Heart left ventricle (tissue), 16 donors: ENCODE measurements around the gene MRPS14. TPM values are rescaled to one million over a fixed set of nuclear protein-coding genes. Genes with fewer than 3 reads are reported as not detected.

Source experiments
- ATAC-seq, 4 donors: fragments of 200-7000 bp; cut with Tn5 transposase; one replicate each; pipeline ENCODE4 v1.9.1; 2020 to 2022; ENCODE audit warnings: moderate library complexity in 4 of 4, mild to moderate bottlenecking in 3 of 4, moderate number of reproducible peaks in 1 of 4
- DNase-seq, 5 donors: peaks; one replicate each; pipeline ENCODE4 v3.0.0-alpha.2; 2020
- H3K27ac ChIP-seq, 12 donors: fragments of 200-600 bp; sonication (generic) in 4 of 12; one replicate each; pipeline versions ENCODE4 v1.5.0 to v1.8.0; 2016 to 2022; ENCODE audit warnings: mild to moderate bottlenecking in 2 of 12
- H3K27me3 ChIP-seq, 9 donors: fragments of 200-600 bp; sonication (generic) in 2 of 9; one replicate each; pipeline versions ENCODE4 v1.5.1 to v1.8.0; 2016 to 2022; ENCODE audit warnings: mild to moderate bottlenecking in 3 of 9
- H3K36me3 ChIP-seq, 9 donors: fragments of 200-600 bp; sonication (generic) in 2 of 9; one replicate each; pipeline versions ENCODE4 v1.5.0 to v1.8.0; 2018 to 2022; ENCODE audit warnings: mild to moderate bottlenecking in 2 of 9
- H3K4me1 ChIP-seq, 12 donors: fragments of 200-600 bp; sonication (generic) in 4 of 12; one replicate each; pipeline versions ENCODE4 v1.5.0 to v1.8.0; 2016 to 2022; ENCODE audit warnings: mild to moderate bottlenecking in 3 of 12
- H3K4me3 ChIP-seq, 12 donors: fragments of 200-600 bp; sonication (generic) in 4 of 12; one replicate each; pipeline versions ENCODE4 v1.5.0 to v1.8.0; 2017 to 2022; ENCODE audit warnings: mild to moderate bottlenecking in 9 of 12, moderate library complexity in 4 of 12
- H3K9me3 ChIP-seq, 12 donors: fragments of 200-600 bp; sonication (generic) in 4 of 12; one replicate each; pipeline versions ENCODE4 v1.5.0 to v1.8.0; 2016 to 2022; ENCODE audit warnings: mild to moderate bottlenecking in 1 of 12
- POLR2A ChIP-seq, 2 donors: fragments of 450-650 bp; IDR thresholded peaks; one replicate each; pipeline ENCODE4 v1.6.1; 2017; ENCODE audit warnings: antibody characterized with exemption in 2 of 2, mild to moderate bottlenecking in 2 of 2, moderate library complexity in 2 of 2
- WGBS, 4 donors: extraction: QIAGEN DNeasy Blood & Tissue Kit in 2 of 4; methylation state at CpG; one replicate each; pipeline versions ENCODE4 v1.1.5 to v1.1.7; 2013 to 2018; 5-methylcytosine and 5-hydroxymethylcytosine counted together
- intact Hi-C, 10 donors: fragments of 100-400 bp; cut with DNase I; formaldehyde crosslinking; loops; one replicate each; pipeline versions ENCODE4 v1.11.1 to v1.14.2; 2022
- polyA plus RNA-seq, 2 donors: library from polyadenylated mRNA; stranded (reverse); fragments of 200-250 nt; gene quantifications; one replicate each; pipeline ENCODE4 v1.2.3, GENCODE V29; 2013
- total RNA-seq, 9 donors: library from RNA; depleted of rRNA in 2 of 9; stranded (reverse); fragments of >200 nt in 2 of 9; fragmentation: NEBNext Ultra II Directional in 3 of 9; extraction: Animal tissue kit (Norgen Biotek cat#: 25700) in 3 of 9; gene quantifications; one replicate each; pipeline versions ENCODE4 v1.1.0 to v1.2.4, GENCODE V29; 2016 to 2023
- TF ChIP-seq, protein P1 (sequence below), 12 donors: fragments of 200-600 bp; sonication (generic) in 4 of 12; IDR thresholded peaks; one replicate each; pipeline versions ENCODE4 v1.5.0 to v1.8.0; 2018 to 2022; ENCODE audit warnings: antibody characterized with exemption in 12 of 12, mild to moderate bottlenecking in 5 of 12
- donor health status: ischemic (EF 13 %, LVEDD 7.1; RV severe dilation, severe dysfunction).
- donor health status: healthy with polysubstance abuse.
- donor health status: DM: no; HTN: yes; CAD: no.
- donor health status: DM: no; HTN: no; CAD: no.
- donor health status: ischemic (EF 25% LVEDD 6.9; RV normal size, moderate dysfunction).
- donor health status: ischemic (EF 25% LVEDD 5.7; RV mildly dilated, moderate dysfunction).
- donor health status: healthy.
- donor health status: DM: yes; HTN: yes; CAD: no.
- donor health status: ischemic (EF 35%, LVEDD 5.7; RV mildly dilated, moderate dysfunction).
- donor health status: nonischemic (EF 11% LVEDD 7.7; RV severe dilation, severe dysfunction).
- donor health status: DM: yes; HTN: yes; CAD: no.
- donor health status: PGD.
- donor health status: ischemic (EF 29% LVEDD 5.4; RV normal size, mild dysfunction).
- donor health status: nonischemic (EF 23%, LVEDD 6.1; RV moderate dilation, normal function).

Gene MRPS14
- total and polyA plus RNA-seq, 11 donors: 12.4 to 27.0 (median 22.7) TPM

DNA sequence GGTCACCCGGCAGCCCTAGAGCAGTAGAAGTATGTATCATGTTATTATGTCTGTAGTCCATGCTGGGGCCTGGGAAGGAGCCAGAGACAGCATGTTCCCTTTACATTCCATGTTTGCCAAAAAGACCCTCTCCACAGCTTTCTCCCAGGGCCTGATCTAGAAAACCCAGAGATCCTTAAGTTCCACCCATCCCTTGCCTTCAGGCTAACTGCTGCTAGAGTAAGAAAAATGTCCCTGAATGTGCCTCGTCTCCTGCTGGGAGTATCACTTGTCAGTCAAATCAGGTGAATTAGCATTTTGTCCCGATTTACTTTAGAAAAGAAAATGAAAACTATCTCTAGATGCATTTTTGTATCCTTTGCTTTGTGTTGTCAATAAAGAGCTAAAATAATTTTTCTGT lies 13.3 kb upstream of the MRPS14 start:
- no peak for DNase-seq
- ATAC-seq: no peak
- intact Hi-C loops: loop anchor here in 2 of 10 donors (10.0 kb wide), 1 partner anchor 278 kb away; no protein-coding TSS in a partner anchor
- no peak for TF ChIP-seq POLR2A (IDR thresholded peaks at IDR 0.05)
- TF ChIP-seq, protein P1, sequence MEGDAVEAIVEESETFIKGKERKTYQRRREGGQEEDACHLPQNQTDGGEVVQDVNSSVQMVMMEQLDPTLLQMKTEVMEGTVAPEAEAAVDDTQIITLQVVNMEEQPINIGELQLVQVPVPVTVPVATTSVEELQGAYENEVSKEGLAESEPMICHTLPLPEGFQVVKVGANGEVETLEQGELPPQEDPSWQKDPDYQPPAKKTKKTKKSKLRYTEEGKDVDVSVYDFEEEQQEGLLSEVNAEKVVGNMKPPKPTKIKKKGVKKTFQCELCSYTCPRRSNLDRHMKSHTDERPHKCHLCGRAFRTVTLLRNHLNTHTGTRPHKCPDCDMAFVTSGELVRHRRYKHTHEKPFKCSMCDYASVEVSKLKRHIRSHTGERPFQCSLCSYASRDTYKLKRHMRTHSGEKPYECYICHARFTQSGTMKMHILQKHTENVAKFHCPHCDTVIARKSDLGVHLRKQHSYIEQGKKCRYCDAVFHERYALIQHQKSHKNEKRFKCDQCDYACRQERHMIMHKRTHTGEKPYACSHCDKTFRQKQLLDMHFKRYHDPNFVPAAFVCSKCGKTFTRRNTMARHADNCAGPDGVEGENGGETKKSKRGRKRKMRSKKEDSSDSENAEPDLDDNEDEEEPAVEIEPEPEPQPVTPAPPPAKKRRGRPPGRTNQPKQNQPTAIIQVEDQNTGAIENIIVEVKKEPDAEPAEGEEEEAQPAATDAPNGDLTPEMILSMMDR (IDR thresholded peaks at IDR 0.05): no peak
- H3K36me3 ChIP-seq: no peaks in the 10 kb centered on the region
- no peaks in the 10 kb centered on the region for H3K27me3 ChIP-seq
- H3K4me3 ChIP-seq: no peak overlapping the region
- WGBS, 4 donors: 66 to 76% (median 73%) methylated on average over 3 of the region's 3 CpGs
- no peaks in the 10 kb centered on the region for H3K4me1 ChIP-seq
- no peak overlapping the region for H3K27ac ChIP-seq
- no peaks in the 10 kb centered on the region for H3K9me3 ChIP-seq

- Histone ChIP-seq H3K27me3 (no peaks in the 10 kb centered on the region), H3K4me1 (no peaks in the 10 kb centered on the region), H3K36me3 (no peaks in the 10 kb centered on the region), H3K27ac (no peak overlapping the region), H3K4me3 (no peak overlapping the region), H3K9me3 (no peaks in the 10 kb centered on the region)
- intact Hi-C loops: loop anchor here in 2 of 10 donors (10.0 kb wide), 1 partner anchor 279 kb away; no protein-coding TSS in a partner anchor
- 80 to 92% (median 90%) methylated on average over 4 to 6 of the region's 6 CpGs for WGBS, 4 donors
- DNase-seq: no peak
- TF ChIP-seq POLR2A (IDR thresholded peaks at IDR 0.05): no peak
- TF ChIP-seq, protein P1 (IDR thresholded peaks at IDR 0.05): no peak
- no peak for ATAC-seq
Measured at GRCh38 chr1:175035865-175036264, 12.6 kb upstream of the MRPS14 start.

DNA sequence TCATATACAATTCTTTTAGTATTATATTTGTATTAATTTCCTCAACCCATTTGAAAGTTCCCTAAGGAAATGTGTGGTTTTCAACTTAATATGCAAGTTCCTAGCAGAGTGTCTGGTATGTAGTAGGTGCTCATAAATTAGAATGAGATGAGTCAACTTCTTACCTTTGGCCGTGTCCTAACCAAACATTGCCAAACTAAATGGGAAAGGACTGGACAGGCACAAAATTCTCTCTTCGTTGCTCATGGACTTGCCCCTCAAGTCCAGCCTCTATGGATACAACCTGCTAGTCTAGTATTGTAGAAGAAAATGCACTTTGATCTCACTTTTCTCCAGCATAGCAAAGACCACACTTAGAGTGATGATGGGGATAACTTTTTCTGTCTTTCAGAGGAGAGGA lies 11.6 kb upstream of the MRPS14 start:
- WGBS, 4 donors: 83 to 90% (median 86%) methylated on average over 2 of the region's 2 CpGs
- H3K4me3 ChIP-seq: no peak overlapping the region
- DNase-seq (no peak), ATAC-seq (no peak)
- intact Hi-C loops: loop anchor here in 8 of 10 donors (5.0 to 10.0 kb wide), 6 partner anchors 88 to 288 kb away; no protein-coding TSS in a partner anchor
- no peak overlapping the region for H3K27ac ChIP-seq
- H3K27me3 ChIP-seq: no peaks in the 10 kb centered on the region
- no peaks in the 10 kb centered on the region for H3K36me3 ChIP-seq
- TF ChIP-seq, protein P1 (IDR thresholded peaks at IDR 0.05): no peak
- TF ChIP-seq POLR2A (IDR thresholded peaks at IDR 0.05): no peak
- H3K9me3 ChIP-seq: no peaks in the 10 kb centered on the region
- H3K4me1 ChIP-seq: no peaks in the 10 kb centered on the region

DNA sequence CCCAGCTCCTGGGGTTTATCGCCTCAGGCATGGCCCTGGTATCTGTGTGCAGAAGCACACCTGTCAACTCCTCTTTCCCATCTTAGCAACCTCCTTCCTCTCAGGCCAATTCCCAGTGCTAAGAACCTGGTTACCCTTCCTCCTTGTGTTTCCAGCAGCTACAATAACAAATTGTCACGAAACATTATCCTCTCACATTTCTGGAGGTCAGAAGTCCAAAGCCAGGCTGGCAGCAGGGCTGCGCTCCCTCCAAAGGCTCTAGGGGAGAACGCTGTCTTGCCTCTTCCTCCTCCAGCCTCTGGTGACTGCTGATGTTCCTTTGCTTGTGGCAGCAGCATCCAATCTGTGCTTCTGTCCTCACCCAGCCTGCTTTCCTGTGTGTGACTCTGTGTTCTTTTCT lies 10.7 kb upstream of the MRPS14 start:
- intact Hi-C loops: loop anchor here in 8 of 10 donors (5.0 to 10.0 kb wide), 6 partner anchors 88 to 288 kb away; no protein-coding TSS in a partner anchor
- DNase-seq (no peak), ATAC-seq (no peak)
- Histone ChIP-seq H3K27me3 (no peaks in the 10 kb centered on the region), H3K4me3 (no peak overlapping the region), H3K9me3 (no peaks in the 10 kb centered on the region), H3K36me3 (no peaks in the 10 kb centered on the region), H3K4me1 (no peaks in the 10 kb centered on the region), H3K27ac (no peak overlapping the region)
- WGBS, 4 donors: 84 to 87% (median 84%) methylated on average over 4 of the region's 4 CpGs
- TF ChIP-seq POLR2A (IDR thresholded peaks at IDR 0.05): no peak
- TF ChIP-seq, protein P1 (IDR thresholded peaks at IDR 0.05): no peak
